ENCODE measurements around the gene NECAB2. TPM values are rescaled to one million over a fixed set of nuclear protein-coding genes. Genes with fewer than 3 reads are reported as not detected.

The NECAB2 gene
- total and polyA plus RNA-seq, 2 of the 8 experiments (the other 6 are each of a cell fraction or from before 2014, with no cell fraction given), result 3.6 to 4.2 TPM

- TF ChIP-seq ZNF274 (IDR thresholded peaks at IDR 0.05; ENCODE audit: borderline replicate concordance, extremely low read depth, low read length), result no peak
- TF ChIP-seq USF2 (IDR thresholded peaks at IDR 0.05; ENCODE audit: low read length), result no peak
- TF ChIP-seq CBX5 (IDR thresholded peaks at IDR 0.05; ENCODE audit: low read depth, low read length), result no peak
- no peak for TF ChIP-seq NRF1 (IDR thresholded peaks at IDR 0.05; ENCODE audit: low read depth, low read length)
- no peak for TF ChIP-seq KDM5A (IDR thresholded peaks at IDR 0.05; ENCODE audit: low read length)
Observed at GRCh38 chr16:83928341-83929055, 39.5 kb upstream of the NECAB2 start (continued).
